HL-60 (cell line): ENCODE data around the gene MRPL28.

ENCODE experiments used
- CTCF ChIP-seq: IDR thresholded peaks from one replicate; pipeline ENCODE4 v1.5.1; 2011; ENCODE audit warnings: low read length, control low read depth, inconsistent platforms; ENCODE audit not compliant: insufficient read depth
- GABPA ChIP-seq: IDR thresholded peaks from 2 replicates; pipeline ENCODE4 v1.6.1; 2012; ENCODE audit warnings: low read depth
- POLR2AphosphoS5 ChIP-seq: IDR thresholded peaks from 2 replicates; pipeline ENCODE4 v1.6.1; 2012; ENCODE audit warnings: low read depth
- REST ChIP-seq: IDR thresholded peaks from 2 replicates; pipeline ENCODE4 v1.6.1; 2012; ENCODE audit warnings: low read depth; ENCODE audit not compliant: insufficient replicate concordance
- SPI1 ChIP-seq: IDR thresholded peaks from 2 replicates; pipeline ENCODE4 v1.6.1; 2012; ENCODE audit warnings: low read depth, mild to moderate bottlenecking, borderline replicate concordance

GRCh38 chr16:354291-354881, 16.0 kb downstream of the MRPL28 start:
- TF ChIP-seq CTCF (no peak), GABPA (no peak), POLR2AphosphoS5 (no peak), REST (no peak), SPI1 (no peak)
